HCT116 (cell line): Measurements from ENCODE around the gene LTV1. TPM values are rescaled to one million over a fixed set of nuclear protein-coding genes. Genes with fewer than 3 reads are reported as not detected.

Source experiments
- ATAC-seq: fragments of 200-7000 bp; cut with Tn5 transposase; 2 replicates; pipeline ENCODE4 v1.9.1; 2020; ENCODE audit warnings: mild to moderate bottlenecking, moderate library complexity
- BruUV-seq: library from RNA; stranded (reverse); fragments of 400-500 nt; replicated peaks from 2 replicates; lab custom pipeline; 2021; lab: Mats Ljungman, UMichigan
- CTCF ChIA-PET: fragments of 300-600 bp; sonication (Branson Sonifier 250); formaldehyde crosslinking; loops from one replicate; lab custom pipeline; 2021; ENCODE audit warnings: antibody characterized with exemption; lab: Charles Lee
- POLR2A ChIA-PET: fragments of 300-600, 350-600 bp; sonication (Branson Sonifier 250); formaldehyde crosslinking; loops from one replicate; lab custom pipeline; 2021; ENCODE audit warnings: antibody characterized with exemption; lab: Charles Lee
- RAD21 ChIA-PET, 2 experiments: fragments of 300-600 bp; sonication (Branson Sonifier 250); formaldehyde crosslinking; loops; one replicate each; lab custom pipeline; 2023; ENCODE audit warnings: low total read pairs in 2 of 2; ENCODE audit not compliant: uncharacterized antibody in 2 of 2, unreplicated experiment in 2 of 2, low non-redundant PET in 1 of 2; lab: Charles Lee
- DNase-seq: peaks from one replicate; pipeline ENCODE4 v3.0.0-alpha.2; 2010; ENCODE audit warnings: low read depth, low spot score
- H2AFZ ChIP-seq: fragments of 200-600 bp; shearing (Covaris generic), sonication (generic); 2 replicates; pipeline ENCODE4 v1.6.1; 2017; ENCODE audit warnings: low read depth, mixed run types, mixed read lengths, antibody characterized with exemption, low read length; ENCODE audit not compliant: poor library complexity, severe bottlenecking
- H3K27ac ChIP-seq: 2 replicates; pipeline ENCODE4 v1.5.1; 2012; ENCODE audit warnings: low read depth, low read length
- H3K27me3 ChIP-seq: fragments of 200-600 bp; sonication (generic); 2 replicates; pipeline ENCODE4 v1.6.1; 2016; ENCODE audit warnings: mixed run types, low read length, mixed read lengths; ENCODE audit not compliant: insufficient read depth
- H3K36me3 ChIP-seq, 2 experiments: fragments of 200-500 bp in 1 of 2; fragments of 200-600 bp in 1 of 2; sonication (Bioruptor generic) in 1 of 2; sonication (generic) in 1 of 2; 2 replicates each; pipeline versions ENCODE4 v1.5.1 to v1.6.1; 2014 to 2016; ENCODE audit warnings: low read length in 2 of 2, inconsistent platforms in 1 of 2, mixed read lengths in 1 of 2, mixed run types in 1 of 2; ENCODE audit not compliant: insufficient read depth in 2 of 2, control insufficient read depth in 1 of 2
- H3K4me1 ChIP-seq, 2 experiments: fragments of 200-600 bp in 1 of 2; sonication (generic) in 1 of 2; 2 replicates each; pipeline versions ENCODE4 v1.5.1 to v1.6.1; 2012 to 2017; ENCODE audit warnings: low read length in 2 of 2, inconsistent platforms in 1 of 2, mild to moderate bottlenecking in 1 of 2, mixed read lengths in 1 of 2, mixed run types in 1 of 2, moderate library complexity in 1 of 2; ENCODE audit not compliant: insufficient read depth in 2 of 2, control insufficient read depth in 1 of 2
- H3K4me2 ChIP-seq: fragments of 200-600 bp; sonication (generic); 2 replicates; pipeline ENCODE4 v1.6.1; 2017; ENCODE audit warnings: mixed run types, low read length, mixed read lengths
- H3K4me3 ChIP-seq, 2 experiments: fragments of 200-600 bp in 1 of 2; sonication (generic) in 1 of 2; replicated peaks in 1 of 2; 2 replicates each; pipeline ENCODE4 v1.5.1; 2011 to 2016; ENCODE audit warnings: low read length in 2 of 2, control low read depth in 1 of 2, low read depth in 1 of 2, mild to moderate bottlenecking in 1 of 2, mixed read lengths in 1 of 2, mixed run types in 1 of 2
- H3K79me2 ChIP-seq: fragments of 200-600 bp; sonication (generic); 2 replicates; pipeline ENCODE4 v1.6.1; 2017; ENCODE audit warnings: mild to moderate bottlenecking, mixed run types, low read length, moderate library complexity, mixed read lengths; ENCODE audit not compliant: insufficient read depth
- H3K9ac ChIP-seq: fragments of 200-600 bp; sonication (generic); 2 replicates; pipeline ENCODE4 v1.6.1; 2016; ENCODE audit warnings: low read length, mixed read lengths
- H3K9me2 ChIP-seq: fragments of 200-600 bp; sonication (generic), shearing (Covaris generic); 2 replicates; pipeline ENCODE4 v1.6.1; 2017; ENCODE audit warnings: mixed run types, mild to moderate bottlenecking, moderate library complexity; ENCODE audit not compliant: insufficient read depth
- H3K9me3 ChIP-seq, 2 experiments: fragments of 200-500 bp in 1 of 2; fragments of 200-600 bp in 1 of 2; sonication (Bioruptor generic) in 1 of 2; sonication (generic) in 1 of 2; 2 replicates each; pipeline ENCODE4 v1.6.1; 2014 to 2017; ENCODE audit warnings: low read length in 2 of 2, mixed read lengths in 2 of 2, inconsistent platforms in 1 of 2, low read depth in 1 of 2, mild to moderate bottlenecking in 1 of 2, mixed run types in 1 of 2, moderate library complexity in 1 of 2; ENCODE audit not compliant: control insufficient read depth in 1 of 2, insufficient read depth in 1 of 2
- H4K20me1 ChIP-seq: fragments of 200-600 bp; sonication (generic), shearing (Covaris generic); 2 replicates; pipeline ENCODE4 v1.6.1; 2017; ENCODE audit warnings: mixed run types, mild to moderate bottlenecking, moderate library complexity; ENCODE audit not compliant: insufficient read depth
- ATF3 ChIP-seq: IDR thresholded peaks from 2 replicates; pipeline ENCODE4 v1.6.1; 2012
- CBX3 ChIP-seq: IDR thresholded peaks from 2 replicates; pipeline ENCODE4 v1.6.1; 2012; ENCODE audit warnings: low read depth
- CEBPB ChIP-seq: IDR thresholded peaks from 2 replicates; pipeline ENCODE4 v1.6.1; 2012; ENCODE audit warnings: low read depth
- EGR1 ChIP-seq: IDR thresholded peaks from 2 replicates; pipeline ENCODE4 v1.6.1; 2012; ENCODE audit warnings: low read depth
- EZH2 ChIP-seq: fragments of 200-600 bp; sonication (generic); IDR thresholded peaks from 2 replicates; pipeline ENCODE4 v1.6.1; 2017; ENCODE audit warnings: antibody characterized with exemption, mixed run types
- FOSL1 ChIP-seq: IDR thresholded peaks from 2 replicates; pipeline ENCODE4 v1.6.1; 2012; ENCODE audit warnings: low read depth
- POLR2A ChIP-seq: IDR thresholded peaks from 2 replicates; pipeline ENCODE4 v1.7.0; 2011; ENCODE audit warnings: borderline replicate concordance; ENCODE audit not compliant: insufficient read depth, insufficient read length; ENCODE audit errors: extremely low read depth
- RAD21 ChIP-seq: IDR thresholded peaks from 2 replicates; pipeline ENCODE4 v1.6.1; 2012; ENCODE audit warnings: low read depth, mild to moderate bottlenecking
- SIN3A ChIP-seq: IDR thresholded peaks from 2 replicates; pipeline ENCODE4 v1.6.1; 2012; ENCODE audit warnings: low read depth
- SP1 ChIP-seq: IDR thresholded peaks from 2 replicates; pipeline ENCODE4 v1.6.1; 2012; ENCODE audit warnings: low read depth
- SRF ChIP-seq: IDR thresholded peaks from 2 replicates; pipeline ENCODE4 v1.6.1; 2012; ENCODE audit warnings: low read depth
- ZNF274 ChIP-seq: fragments of 200-500 bp; sonication (Bioruptor generic); IDR thresholded peaks from 2 replicates; pipeline ENCODE4 v1.6.1; 2014; ENCODE audit warnings: mild to moderate bottlenecking, low read depth, low read length, inconsistent platforms
- intact Hi-C: fragments of 100-400 bp; cut with micrococcal nuclease; formaldehyde crosslinking; loops from 2 replicates; pipeline ENCODE4 v1.10.0; 2022
- total RNA-seq: library from RNA; stranded (reverse); gene quantifications from one replicate; pipeline ENCODE4 v1.2.1, GENCODE V29; 2021; ENCODE audit not compliant: unreplicated experiment
- TF ChIP-seq, protein P1 (sequence below): IDR thresholded peaks from 2 replicates; pipeline ENCODE4 v1.6.1; 2012
- TF ChIP-seq, protein P2 (sequence below): IDR thresholded peaks from 2 replicates; pipeline ENCODE4 v1.6.1; 2012; ENCODE audit warnings: low read depth
- TF ChIP-seq, protein P3 (sequence below): IDR thresholded peaks from 2 replicates; pipeline ENCODE4 v1.6.1; 2011; ENCODE audit warnings: mild to moderate bottlenecking, low read length, moderate library complexity; ENCODE audit not compliant: insufficient replicate concordance; ENCODE audit errors: extremely low read depth
- TF ChIP-seq, protein P4 (sequence below), 3 experiments: fragments of 200-600 bp in 1 of 3; sonication (generic) in 1 of 3; IDR thresholded peaks in 2 of 3; conservative IDR thresholded peaks in 1 of 3; 2 replicates each; pipeline ENCODE4 v1.5.1; 2012 to 2017; ENCODE audit warnings: low read depth in 2 of 3, low read length in 2 of 3, antibody characterized with exemption in 1 of 3, borderline replicate concordance in 1 of 3, control low read depth in 1 of 3, mild to moderate bottlenecking in 1 of 3, mixed read lengths in 1 of 3, mixed run types in 1 of 3, moderate library complexity in 1 of 3; ENCODE audit not compliant: insufficient read depth in 1 of 3

The LTV1 gene
- total RNA-seq, 1 experiment from 2014 or later, result 40.3 TPM

GRCh38 chr6:143857651-143858050 is 14.5 kb downstream of the LTV1 start:
- POLR2A ChIA-PET, result no interaction called here
- intact Hi-C loops, result no loop called here
- no peaks in the 10 kb centered on the region for H3K9me2 ChIP-seq
- H4K20me1 ChIP-seq, result no peaks in the 10 kb centered on the region
- peaks cover 45 to 48% of the 10 kb centered on the region in 2 experiments; a peak in 3 of 4 replicates for H3K36me3 ChIP-seq
- no peak for DNase-seq
- peaks cover 53% of the 10 kb centered on the region for H3K79me2 ChIP-seq
- no peak overlapping the region for H2AFZ ChIP-seq
- no TSS peak for BruUV-seq
- H3K9ac ChIP-seq, result no peak overlapping the region
- CTCF ChIA-PET, result no interaction called here
- H3K4me2 ChIP-seq, result no peak overlapping the region
- no peak overlapping the region for H3K27ac ChIP-seq
- TF ChIP-seq, protein P1, sequence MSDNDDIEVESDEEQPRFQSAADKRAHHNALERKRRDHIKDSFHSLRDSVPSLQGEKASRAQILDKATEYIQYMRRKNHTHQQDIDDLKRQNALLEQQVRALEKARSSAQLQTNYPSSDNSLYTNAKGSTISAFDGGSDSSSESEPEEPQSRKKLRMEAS, result no peak
- TF ChIP-seq ZNF274 (no peak), SRF (no peak), CBX3 (no peak), SP1 (no peak), ATF3 (no peak), EZH2 (no peak), FOSL1 (no peak), EGR1 (no peak), POLR2A (no peak), SIN3A (no peak), CEBPB (no peak), RAD21 (no peak)
- TF ChIP-seq, protein P2, sequence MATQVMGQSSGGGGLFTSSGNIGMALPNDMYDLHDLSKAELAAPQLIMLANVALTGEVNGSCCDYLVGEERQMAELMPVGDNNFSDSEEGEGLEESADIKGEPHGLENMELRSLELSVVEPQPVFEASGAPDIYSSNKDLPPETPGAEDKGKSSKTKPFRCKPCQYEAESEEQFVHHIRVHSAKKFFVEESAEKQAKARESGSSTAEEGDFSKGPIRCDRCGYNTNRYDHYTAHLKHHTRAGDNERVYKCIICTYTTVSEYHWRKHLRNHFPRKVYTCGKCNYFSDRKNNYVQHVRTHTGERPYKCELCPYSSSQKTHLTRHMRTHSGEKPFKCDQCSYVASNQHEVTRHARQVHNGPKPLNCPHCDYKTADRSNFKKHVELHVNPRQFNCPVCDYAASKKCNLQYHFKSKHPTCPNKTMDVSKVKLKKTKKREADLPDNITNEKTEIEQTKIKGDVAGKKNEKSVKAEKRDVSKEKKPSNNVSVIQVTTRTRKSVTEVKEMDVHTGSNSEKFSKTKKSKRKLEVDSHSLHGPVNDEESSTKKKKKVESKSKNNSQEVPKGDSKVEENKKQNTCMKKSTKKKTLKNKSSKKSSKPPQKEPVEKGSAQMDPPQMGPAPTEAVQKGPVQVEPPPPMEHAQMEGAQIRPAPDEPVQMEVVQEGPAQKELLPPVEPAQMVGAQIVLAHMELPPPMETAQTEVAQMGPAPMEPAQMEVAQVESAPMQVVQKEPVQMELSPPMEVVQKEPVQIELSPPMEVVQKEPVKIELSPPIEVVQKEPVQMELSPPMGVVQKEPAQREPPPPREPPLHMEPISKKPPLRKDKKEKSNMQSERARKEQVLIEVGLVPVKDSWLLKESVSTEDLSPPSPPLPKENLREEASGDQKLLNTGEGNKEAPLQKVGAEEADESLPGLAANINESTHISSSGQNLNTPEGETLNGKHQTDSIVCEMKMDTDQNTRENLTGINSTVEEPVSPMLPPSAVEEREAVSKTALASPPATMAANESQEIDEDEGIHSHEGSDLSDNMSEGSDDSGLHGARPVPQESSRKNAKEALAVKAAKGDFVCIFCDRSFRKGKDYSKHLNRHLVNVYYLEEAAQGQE, result no peak
- TF ChIP-seq, protein P3, sequence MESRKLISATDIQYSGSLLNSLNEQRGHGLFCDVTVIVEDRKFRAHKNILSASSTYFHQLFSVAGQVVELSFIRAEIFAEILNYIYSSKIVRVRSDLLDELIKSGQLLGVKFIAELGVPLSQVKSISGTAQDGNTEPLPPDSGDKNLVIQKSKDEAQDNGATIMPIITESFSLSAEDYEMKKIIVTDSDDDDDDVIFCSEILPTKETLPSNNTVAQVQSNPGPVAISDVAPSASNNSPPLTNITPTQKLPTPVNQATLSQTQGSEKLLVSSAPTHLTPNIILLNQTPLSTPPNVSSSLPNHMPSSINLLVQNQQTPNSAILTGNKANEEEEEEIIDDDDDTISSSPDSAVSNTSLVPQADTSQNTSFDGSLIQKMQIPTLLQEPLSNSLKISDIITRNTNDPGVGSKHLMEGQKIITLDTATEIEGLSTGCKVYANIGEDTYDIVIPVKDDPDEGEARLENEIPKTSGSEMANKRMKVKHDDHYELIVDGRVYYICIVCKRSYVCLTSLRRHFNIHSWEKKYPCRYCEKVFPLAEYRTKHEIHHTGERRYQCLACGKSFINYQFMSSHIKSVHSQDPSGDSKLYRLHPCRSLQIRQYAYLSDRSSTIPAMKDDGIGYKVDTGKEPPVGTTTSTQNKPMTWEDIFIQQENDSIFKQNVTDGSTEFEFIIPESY, result no peak
- TF ChIP-seq, protein P4, sequence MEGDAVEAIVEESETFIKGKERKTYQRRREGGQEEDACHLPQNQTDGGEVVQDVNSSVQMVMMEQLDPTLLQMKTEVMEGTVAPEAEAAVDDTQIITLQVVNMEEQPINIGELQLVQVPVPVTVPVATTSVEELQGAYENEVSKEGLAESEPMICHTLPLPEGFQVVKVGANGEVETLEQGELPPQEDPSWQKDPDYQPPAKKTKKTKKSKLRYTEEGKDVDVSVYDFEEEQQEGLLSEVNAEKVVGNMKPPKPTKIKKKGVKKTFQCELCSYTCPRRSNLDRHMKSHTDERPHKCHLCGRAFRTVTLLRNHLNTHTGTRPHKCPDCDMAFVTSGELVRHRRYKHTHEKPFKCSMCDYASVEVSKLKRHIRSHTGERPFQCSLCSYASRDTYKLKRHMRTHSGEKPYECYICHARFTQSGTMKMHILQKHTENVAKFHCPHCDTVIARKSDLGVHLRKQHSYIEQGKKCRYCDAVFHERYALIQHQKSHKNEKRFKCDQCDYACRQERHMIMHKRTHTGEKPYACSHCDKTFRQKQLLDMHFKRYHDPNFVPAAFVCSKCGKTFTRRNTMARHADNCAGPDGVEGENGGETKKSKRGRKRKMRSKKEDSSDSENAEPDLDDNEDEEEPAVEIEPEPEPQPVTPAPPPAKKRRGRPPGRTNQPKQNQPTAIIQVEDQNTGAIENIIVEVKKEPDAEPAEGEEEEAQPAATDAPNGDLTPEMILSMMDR (IDR thresholded peaks at IDR 0.05 in 2 of 3, conservative IDR thresholded peaks at IDR 0.05 in 1 of 3; ENCODE audit: borderline replicate concordance in 1 of 3, insufficient read depth in 1 of 3, low read depth in 2 of 3, low read length in 2 of 3), result no peak
- TF ChIP-seq, all 23 proteins: peak for 0
- H3K9me3 ChIP-seq, result no peaks in the 10 kb centered on the region
- H3K4me3 ChIP-seq, result no peak overlapping the region
- H3K4me1 ChIP-seq, result no peaks in the 10 kb centered on the region
- no peak for ATAC-seq
- RAD21 ChIA-PET, result no interaction called here
- no peaks in the 10 kb centered on the region for H3K27me3 ChIP-seq
